Trophoblast cell (in vitro differentiated cells and primary cell): ENCODE data around the gene MEDAG.

Experiments used
- DNase-seq, 2 donors: peaks; one replicate each; pipeline ENCODE4 v3.0.0-alpha.2; 2016
- H2AFZ ChIP-seq: 2 replicates; pipeline ENCODE4 v1.6.1; 2013; ENCODE audit warnings: low read length, moderate library complexity, mild to moderate bottlenecking; ENCODE audit not compliant: insufficient read depth, poor library complexity
- H2AK5ac ChIP-seq: 2 replicates; pipeline ENCODE4 v1.6.1; 2013; ENCODE audit warnings: mild to moderate bottlenecking, low read length
- H2BK120ac ChIP-seq: 2 replicates; pipeline ENCODE4 v1.6.1; 2013; ENCODE audit warnings: low read length, mild to moderate bottlenecking, moderate library complexity; ENCODE audit not compliant: insufficient read depth, poor library complexity
- H2BK12ac ChIP-seq: 2 replicates; pipeline ENCODE4 v1.6.1; 2013; ENCODE audit warnings: mild to moderate bottlenecking, low read length, moderate library complexity
- H2BK5ac ChIP-seq: 2 replicates; pipeline ENCODE4 v1.6.1; 2013; ENCODE audit warnings: low read length, low read depth, moderate library complexity, mild to moderate bottlenecking; ENCODE audit not compliant: poor library complexity
- H3K14ac ChIP-seq: 2 replicates; pipeline ENCODE4 v1.6.1; 2013; ENCODE audit warnings: mild to moderate bottlenecking, low read length
- H3K18ac ChIP-seq: 2 replicates; pipeline ENCODE4 v1.6.1; 2013; ENCODE audit warnings: mild to moderate bottlenecking, low read length
- H3K23ac ChIP-seq: 2 replicates; pipeline ENCODE4 v1.6.1; 2013; ENCODE audit warnings: low read length
- H3K27ac ChIP-seq: 2 replicates; pipeline ENCODE4 v1.5.1; 2013; ENCODE audit warnings: low read depth, mild to moderate bottlenecking, inconsistent platforms, low read length, moderate library complexity
- H3K27me3 ChIP-seq: 2 replicates; pipeline ENCODE4 v1.6.1; 2013; ENCODE audit warnings: inconsistent platforms, mild to moderate bottlenecking, low read length, moderate library complexity; ENCODE audit not compliant: insufficient read depth
- H3K36me3 ChIP-seq, 2 experiments: 1 replicate in 1 of 2; 2 replicates in 1 of 2; pipeline ENCODE4 v1.6.1; 2013; ENCODE audit warnings: low read length in 2 of 2, mild to moderate bottlenecking in 2 of 2, moderate library complexity in 1 of 2; ENCODE audit not compliant: insufficient read depth in 2 of 2, control insufficient read depth in 1 of 2
- H3K4ac ChIP-seq: 2 replicates; pipeline ENCODE4 v1.6.1; 2013; ENCODE audit warnings: low read depth, mild to moderate bottlenecking, low read length, moderate library complexity
- H3K4me1 ChIP-seq, 2 experiments: 1 replicate in 1 of 2; 2 replicates in 1 of 2; pipeline ENCODE4 v1.6.1; 2013; ENCODE audit warnings: low read length in 2 of 2, mild to moderate bottlenecking in 2 of 2, moderate library complexity in 1 of 2; ENCODE audit not compliant: insufficient read depth in 2 of 2, control insufficient read depth in 1 of 2
- H3K4me2 ChIP-seq: 2 replicates; pipeline ENCODE4 v1.6.1; 2013; ENCODE audit warnings: inconsistent platforms, mild to moderate bottlenecking, low read length, moderate library complexity
- H3K4me3 ChIP-seq: 2 replicates; pipeline ENCODE4 v1.5.1; 2013; ENCODE audit warnings: mild to moderate bottlenecking, low read depth, low read length, inconsistent platforms
- H3K79me1 ChIP-seq: one replicate; pipeline ENCODE4 v1.6.1; 2013; ENCODE audit warnings: low read length
- H3K79me2 ChIP-seq: 2 replicates; pipeline ENCODE4 v1.6.1; 2013; ENCODE audit warnings: low read length, mild to moderate bottlenecking; ENCODE audit not compliant: control insufficient read depth, insufficient read depth, poor library complexity
- H3K9ac ChIP-seq: 2 replicates; pipeline ENCODE4 v1.6.1; 2013; ENCODE audit warnings: mild to moderate bottlenecking, low read length
- H3K9me3 ChIP-seq: 2 replicates; pipeline ENCODE4 v1.6.1; 2013; ENCODE audit warnings: low read depth, mild to moderate bottlenecking, control low read depth, inconsistent platforms, low read length; ENCODE audit not compliant: insufficient read depth
- H4K12ac ChIP-seq: 2 replicates; pipeline ENCODE4 v1.6.1; 2013; ENCODE audit warnings: low read depth, mild to moderate bottlenecking, low read length, moderate library complexity
- H4K8ac ChIP-seq: 2 replicates; pipeline ENCODE4 v1.6.1; 2013; ENCODE audit warnings: low read depth, mild to moderate bottlenecking, low read length, moderate library complexity
- H4K91ac ChIP-seq: one replicate; pipeline ENCODE4 v1.6.1; 2013; ENCODE audit warnings: low read depth, mild to moderate bottlenecking, low read length, moderate library complexity
- WGBS: extraction: QIAGEN DNeasy Blood & Tissue Kit; methylation state at CpG from one replicate; pipeline ENCODE4 v1.1.7; 2013; ENCODE audit warnings: missing lambda C conversion rate; ENCODE audit not compliant: insufficient read length, insufficient coverage; ENCODE audit errors: extremely low coverage; 5-methylcytosine and 5-hydroxymethylcytosine counted together

Gene MEDAG

DNA sequence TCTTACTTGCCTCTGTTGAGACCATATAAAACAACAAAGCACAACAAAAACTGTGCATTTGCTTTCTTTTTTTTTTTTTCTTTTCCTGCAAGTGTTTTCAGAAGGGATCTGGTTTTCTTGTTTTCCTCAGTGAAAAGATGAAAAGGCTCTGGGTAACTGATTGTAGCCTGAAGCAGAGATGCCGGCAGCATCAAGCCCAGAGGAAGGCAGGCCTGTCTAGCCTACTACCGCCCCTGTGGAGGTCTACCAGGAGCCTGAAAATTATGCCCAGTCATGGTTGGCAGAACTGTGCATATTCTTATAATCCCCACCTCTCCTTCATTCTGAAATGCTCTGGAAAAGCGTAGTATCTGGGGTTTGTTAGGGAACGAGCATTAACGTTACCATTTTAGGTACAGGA is 32.6 kb upstream of the MEDAG start:
- WGBS, result no CpG with 5 or more reads among the region's 5 CpGs

GRCh38 chr13:30874111-30874510 is 32.0 kb upstream of the MEDAG start:
- H3K4me1 ChIP-seq, result peaks cover 32 to 40% of the 10 kb centered on the region in 2 experiments
- peak overlapping the region; percentile 100 for H2BK120ac ChIP-seq
- H3K18ac ChIP-seq, result peak overlapping the region; percentile 97
- peak overlapping the region; percentile 100 for H2BK12ac ChIP-seq
- no peak overlapping the region for H3K9ac ChIP-seq
- peak overlapping the region; percentile 94 for H4K8ac ChIP-seq
- H2AK5ac ChIP-seq, result peak overlapping the region; percentile 97
- DNase-seq, result no peak
- peak overlapping the region; percentile 100 for H4K91ac ChIP-seq
- H3K27me3 ChIP-seq, result no peaks in the 10 kb centered on the region
- H3K79me2 ChIP-seq, result peaks cover 12% of the 10 kb centered on the region
- H3K9me3 ChIP-seq, result no peaks in the 10 kb centered on the region
- H2BK5ac ChIP-seq, result peak overlapping the region; percentile 99
- no peaks in the 10 kb centered on the region for H3K36me3 ChIP-seq
- WGBS, result no CpG with 5 or more reads among the region's 6 CpGs
- H3K14ac ChIP-seq, result peak overlapping the region; percentile 97
- peak overlapping the region; percentile 47 for H4K12ac ChIP-seq
- peak overlapping the region; percentile 95 for H3K4ac ChIP-seq
- peak overlapping the region; percentile 73 for H2AFZ ChIP-seq
- H3K27ac ChIP-seq, result peak overlapping the region; percentile 97
- H3K79me1 ChIP-seq, result peaks cover 51% of the 10 kb centered on the region
- H3K23ac ChIP-seq, result no peak overlapping the region
- H3K4me3 ChIP-seq, result no peak overlapping the region
- H3K4me2 ChIP-seq, result no peak overlapping the region

More for the DNA sequence above, 32.6 kb upstream of the MEDAG start:
- Histone ChIP-seq H3K4me2 (no peak overlapping the region), H3K23ac (no peak overlapping the region), H2AFZ (no peak overlapping the region), H3K9me3 (no peaks in the 10 kb centered on the region), H4K8ac (no peak overlapping the region), H3K9ac (no peak overlapping the region), H2BK5ac (peak overlapping the region; percentile 81), H2BK12ac (no peak overlapping the region), H4K12ac (no peak overlapping the region), H3K27ac (peak overlapping the region; percentile 97), H3K14ac (no peak overlapping the region), H3K4ac (no peak overlapping the region), H3K36me3 (no peaks in the 10 kb centered on the region), H3K4me3 (no peak overlapping the region), H3K79me2 (peaks cover 12% of the 10 kb centered on the region), H3K4me1 (peaks cover 38 to 47% of the 10 kb centered on the region in 2 experiments), H2BK120ac (peak overlapping the region; percentile 82), H3K79me1 (peaks cover 56% of the 10 kb centered on the region), H4K91ac (peak overlapping the region; percentile 45), H3K27me3 (no peaks in the 10 kb centered on the region), H2AK5ac (no peak overlapping the region), H3K18ac (no peak overlapping the region)
- DNase-seq, result no peak

- peaks cover 28 to 36% of the 10 kb centered on the region in 2 experiments for H3K4me1 ChIP-seq
- peak overlapping the region; percentile 99 for H2BK5ac ChIP-seq
- H4K91ac ChIP-seq, result peak overlapping the region; percentile 97
- H3K36me3 ChIP-seq, result no peaks in the 10 kb centered on the region
- H2BK120ac ChIP-seq, result peak overlapping the region; percentile 100
- peaks cover 46% of the 10 kb centered on the region for H3K79me1 ChIP-seq
- H4K12ac ChIP-seq, result peak overlapping the region; percentile 81
- H3K14ac ChIP-seq, result peak overlapping the region; percentile 98
- no peak overlapping the region for H3K4me2 ChIP-seq
- DNase-seq, result no peak
- no peaks in the 10 kb centered on the region for H3K9me3 ChIP-seq
- no peak overlapping the region for H3K23ac ChIP-seq
- peaks cover 12% of the 10 kb centered on the region for H3K79me2 ChIP-seq
- WGBS, result no CpG with 5 or more reads among the region's 6 CpGs
- peak overlapping the region; percentile 97 for H3K27ac ChIP-seq
- peak overlapping the region; percentile 100 for H2BK12ac ChIP-seq
- peak overlapping the region; percentile 94 for H3K18ac ChIP-seq
- H3K9ac ChIP-seq, result no peak overlapping the region
- H2AK5ac ChIP-seq, result peak overlapping the region; percentile 97
- peak overlapping the region; percentile 94 for H4K8ac ChIP-seq
- peak overlapping the region; percentile 58 for H2AFZ ChIP-seq
- H3K4me3 ChIP-seq, result no peak overlapping the region
- H3K4ac ChIP-seq, result peak overlapping the region; percentile 93
- no peaks in the 10 kb centered on the region for H3K27me3 ChIP-seq
Observed at GRCh38 chr13:30874561-30874960, 31.5 kb upstream of the MEDAG start.

GRCh38 chr13:30877335-30877734 is 28.7 kb upstream of the MEDAG start:
- Histone ChIP-seq H2BK12ac (no peak overlapping the region), H3K27me3 (no peaks in the 10 kb centered on the region), H3K4ac (no peak overlapping the region), H3K14ac (no peak overlapping the region), H2AK5ac (no peak overlapping the region), H4K8ac (no peak overlapping the region), H3K79me2 (peaks cover 6% of the 10 kb centered on the region), H3K9me3 (no peaks in the 10 kb centered on the region), H3K4me3 (no peak overlapping the region), H4K12ac (no peak overlapping the region), H2BK120ac (peak overlapping the region; percentile 24), H3K9ac (no peak overlapping the region), H3K36me3 (no peaks in the 10 kb centered on the region), H3K23ac (no peak overlapping the region), H2AFZ (no peak overlapping the region), H3K4me2 (no peak overlapping the region), H3K79me1 (peaks cover 43% of the 10 kb centered on the region), H3K27ac (no peak overlapping the region), H3K18ac (no peak overlapping the region), H4K91ac (no peak overlapping the region), H3K4me1 (peaks cover 15 to 31% of the 10 kb centered on the region in 2 experiments), H2BK5ac (no peak overlapping the region)
- WGBS, result no CpG with 5 or more reads among the region's 1 CpG
- DNase-seq, result no peak
